SK-N-SH (cell line): Measurements from ENCODE around the gene DDX1. TPM values are rescaled to one million over a fixed set of nuclear protein-coding genes. Genes with fewer than 3 reads are reported as not detected.

Experiments used
- CTCF ChIA-PET: fragments of 300-600, 350-600 bp; formaldehyde crosslinking; extraction: SDS; loops from one replicate; lab custom pipeline; 2021; lab: Yijun Ruan, JAX
- POLR2A ChIA-PET: fragments of 350-600 bp; sonication (Branson Sonifier 250); formaldehyde crosslinking; extraction: SDS; loops from one replicate; lab custom pipeline; 2020; ENCODE audit warnings: antibody characterized with exemption, inconsistent platforms; lab: Yijun Ruan, JAX
- DNase-seq: peaks from one replicate; pipeline ENCODE4 v3.0.0; 2012
- H2AFZ ChIP-seq: fragments of 200-600 bp; sonication (generic); 2 replicates; pipeline ENCODE4 v1.8.1; 2016; ENCODE audit warnings: antibody characterized with exemption, mild to moderate bottlenecking, low read depth
- H3F3A ChIP-seq: fragments of 200-600 bp; sonication (generic); replicated peaks from 2 replicates; pipeline ENCODE3; 2016; ENCODE audit warnings: antibody characterized with exemption, mild to moderate bottlenecking; ENCODE audit not compliant: insufficient read depth
- H3K27ac ChIP-seq, 2 experiments: fragments of 200-500 bp in 1 of 2; fragments of 200-600 bp in 1 of 2; sonication (Bioruptor generic) in 1 of 2; sonication (generic), shearing (Covaris generic) in 1 of 2; 2 replicates each; pipeline versions ENCODE4 v1.5.1 to v1.6.1; 2014 to 2016; ENCODE audit warnings: low read depth in 2 of 2, inconsistent platforms in 1 of 2, low read length in 1 of 2, mild to moderate bottlenecking in 1 of 2, mixed read lengths in 1 of 2
- H3K27me3 ChIP-seq: fragments of 200-600 bp; sonication (generic), shearing (Covaris generic); 2 replicates; pipeline ENCODE4 v1.6.1; 2016; ENCODE audit warnings: mixed run types; ENCODE audit not compliant: insufficient read depth
- H3K36me3 ChIP-seq, 2 experiments: fragments of 200-500 bp in 1 of 2; fragments of 200-600 bp in 1 of 2; sonication (Bioruptor generic) in 1 of 2; sonication (generic) in 1 of 2; replicated peaks in 1 of 2; 2 replicates each; pipeline versions ENCODE3 to v1.5.1; 2014 to 2016; ENCODE audit warnings: low read length in 1 of 2, mild to moderate bottlenecking in 1 of 2; ENCODE audit not compliant: insufficient read depth in 2 of 2, control insufficient read depth in 1 of 2
- H3K4me1 ChIP-seq, 2 experiments: fragments of 200-500 bp in 1 of 2; fragments of 200-600 bp in 1 of 2; sonication (Bioruptor generic) in 1 of 2; sonication (generic), shearing (Covaris generic) in 1 of 2; 2 replicates each; pipeline versions ENCODE4 v1.5.1 to v1.6.1; 2014 to 2016; ENCODE audit warnings: low read depth in 1 of 2, low read length in 1 of 2, mixed run types in 1 of 2; ENCODE audit not compliant: insufficient read depth in 2 of 2, control insufficient read depth in 1 of 2
- H3K4me2 ChIP-seq: fragments of 200-600 bp; sonication (generic), shearing (Covaris generic); 2 replicates; pipeline ENCODE4 v1.6.1; 2017; ENCODE audit warnings: mixed run types
- H3K4me3 ChIP-seq, 2 experiments: fragments of 200-500 bp in 1 of 2; fragments of 200-600 bp in 1 of 2; sonication (Bioruptor generic) in 1 of 2; sonication (generic), shearing (Covaris generic) in 1 of 2; 2 replicates each; pipeline versions ENCODE4 v1.5.1 to v1.8.1; 2014 to 2016; ENCODE audit warnings: low read depth in 2 of 2, inconsistent platforms in 1 of 2, low read length in 1 of 2, mild to moderate bottlenecking in 1 of 2, mixed read lengths in 1 of 2, moderate library complexity in 1 of 2
- H3K79me2 ChIP-seq: fragments of 200-600 bp; sonication (generic); 2 replicates; pipeline ENCODE4 v1.8.1; 2017; ENCODE audit warnings: mild to moderate bottlenecking; ENCODE audit not compliant: insufficient read depth
- H3K9ac ChIP-seq: fragments of 200-600 bp; sonication (generic); 2 replicates; pipeline ENCODE4 v1.6.1; 2017; ENCODE audit warnings: mixed run types
- H3K9me2 ChIP-seq: fragments of 200-600 bp; sonication (generic); 2 replicates; pipeline ENCODE4 v1.6.1; 2017; ENCODE audit warnings: mixed run types
- H3K9me3 ChIP-seq: fragments of 200-600 bp; sonication (generic); 2 replicates; pipeline ENCODE4 v1.6.1; 2017; ENCODE audit warnings: mixed run types, mild to moderate bottlenecking, moderate library complexity
- H4K20me1 ChIP-seq: fragments of 200-600 bp; sonication (generic); 2 replicates; pipeline ENCODE4 v1.6.1; 2017; ENCODE audit warnings: mild to moderate bottlenecking, mixed run types; ENCODE audit not compliant: insufficient read depth
- ELF1 ChIP-seq: IDR thresholded peaks from 2 replicates; pipeline ENCODE4 v1.4.0; 2012
- EP300 ChIP-seq, 2 experiments: IDR thresholded peaks; 2 replicates each; pipeline versions ENCODE4 v1.4.0 to v1.6.1; 2012; ENCODE audit warnings: borderline replicate concordance in 1 of 2, low read depth in 1 of 2, low read length in 1 of 2
- FOSL2 ChIP-seq: IDR thresholded peaks from 2 replicates; pipeline ENCODE4 v1.4.0; 2012; ENCODE audit warnings: low read depth, mild to moderate bottlenecking, moderate library complexity, borderline replicate concordance
- GABPA ChIP-seq: IDR thresholded peaks from 2 replicates; pipeline ENCODE4 v1.4.0; 2012; ENCODE audit warnings: low read depth, mild to moderate bottlenecking
- MXI1 ChIP-seq: IDR thresholded peaks from 2 replicates; pipeline ENCODE4 v1.6.1; 2012; ENCODE audit warnings: mild to moderate bottlenecking, low read depth, low read length, improper control_type of control experiment
- NFIC ChIP-seq: IDR thresholded peaks from 2 replicates; pipeline ENCODE4 v1.4.0; 2012; ENCODE audit warnings: borderline replicate concordance
- NRF1 ChIP-seq: IDR thresholded peaks from 2 replicates; pipeline ENCODE4 v1.6.1; 2012; ENCODE audit warnings: low read depth, mild to moderate bottlenecking, low read length
- RAD21 ChIP-seq: IDR thresholded peaks from 2 replicates; pipeline ENCODE4 v1.6.1; 2012; ENCODE audit warnings: mild to moderate bottlenecking, low read length
- RFX5 ChIP-seq: IDR thresholded peaks from 2 replicates; pipeline ENCODE4 v1.6.1; 2012; ENCODE audit warnings: mild to moderate bottlenecking, improper control_type of control experiment, low read length
- RXRA ChIP-seq: IDR thresholded peaks from 2 replicates; pipeline ENCODE4 v1.4.0; 2012; ENCODE audit warnings: low read depth, mild to moderate bottlenecking, borderline replicate concordance
- TAF1 ChIP-seq: IDR thresholded peaks from 2 replicates; pipeline ENCODE4 v1.6.1; 2012; ENCODE audit warnings: low read depth, mild to moderate bottlenecking, low read length, moderate library complexity, borderline replicate concordance
- TCF12 ChIP-seq: IDR thresholded peaks from 2 replicates; pipeline ENCODE4 v1.4.0; 2012
- USF2 ChIP-seq: fragments of 150-350 bp; IDR thresholded peaks from 2 replicates; pipeline ENCODE4 v1.6.1; 2017; ENCODE audit warnings: antibody characterized with exemption, low read length, low read depth, borderline replicate concordance
- YY1 ChIP-seq: IDR thresholded peaks from 2 replicates; pipeline ENCODE4 v1.4.0; 2012; ENCODE audit warnings: low read depth, mild to moderate bottlenecking
- WGBS: methylation state at CpG from one replicate; pipeline ENCODE4 v1.1.6; 2017; ENCODE audit warnings: low lambda C conversion rate; 5-methylcytosine and 5-hydroxymethylcytosine counted together
- polyA plus RNA-seq, 3 experiments: library from polyadenylated mRNA; depleted of rRNA; stranded (reverse); fragments of >200 nt; gene quantifications; 2 replicates each; pipeline ENCODE4 v1.2.3, GENCODE V29; 2012
- TF ChIP-seq, protein P1 (sequence below): IDR thresholded peaks from 2 replicates; pipeline ENCODE4 v1.4.0; 2012; ENCODE audit warnings: low read depth, borderline replicate concordance

The DDX1 gene
- polyA plus RNA-seq, 1 of the 3 experiments (the other 2 are of a cell fraction) = 54.5 TPM

GRCh38 chr2:15628899-15629855, 37.5 kb downstream of the DDX1 start:
- Histone ChIP-seq H3K4me1 (no peaks in the 10 kb centered on the region; a peak in 1 of 4 replicates), H3K4me3 (no peak overlapping the region), H2AFZ (no peak overlapping the region), H3K36me3 (peaks cover 86 to 98% of the 10 kb centered on the region in 2 experiments), H4K20me1 (no peaks in the 10 kb centered on the region), H3K27ac (no peak overlapping the region), H3K9me3 (no peaks in the 10 kb centered on the region), H3K9ac (no peak overlapping the region), H3K79me2 (no peaks in the 10 kb centered on the region), H3K4me2 (no peak overlapping the region), H3F3A (peaks cover 5% of the 10 kb centered on the region), H3K9me2 (no peaks in the 10 kb centered on the region), H3K27me3 (no peaks in the 10 kb centered on the region)
- WGBS = 95% methylated on average over 5 of the region's 5 CpGs
- TF ChIP-seq ELF1 (no peak), GABPA (no peak), FOSL2 (no peak), RFX5 (no peak), MXI1 (no peak), TAF1 (no peak), YY1 (no peak), USF2 (no peak), RAD21 (no peak), RXRA (no peak), NFIC (no peak), TCF12 (no peak), EP300 (IDR thresholded peaks at IDR 0.05; ENCODE audit: borderline replicate concordance in 1 of 2, low read depth in 1 of 2, low read length in 1 of 2) (no peak), NRF1 (no peak)
- TF ChIP-seq, protein P1, sequence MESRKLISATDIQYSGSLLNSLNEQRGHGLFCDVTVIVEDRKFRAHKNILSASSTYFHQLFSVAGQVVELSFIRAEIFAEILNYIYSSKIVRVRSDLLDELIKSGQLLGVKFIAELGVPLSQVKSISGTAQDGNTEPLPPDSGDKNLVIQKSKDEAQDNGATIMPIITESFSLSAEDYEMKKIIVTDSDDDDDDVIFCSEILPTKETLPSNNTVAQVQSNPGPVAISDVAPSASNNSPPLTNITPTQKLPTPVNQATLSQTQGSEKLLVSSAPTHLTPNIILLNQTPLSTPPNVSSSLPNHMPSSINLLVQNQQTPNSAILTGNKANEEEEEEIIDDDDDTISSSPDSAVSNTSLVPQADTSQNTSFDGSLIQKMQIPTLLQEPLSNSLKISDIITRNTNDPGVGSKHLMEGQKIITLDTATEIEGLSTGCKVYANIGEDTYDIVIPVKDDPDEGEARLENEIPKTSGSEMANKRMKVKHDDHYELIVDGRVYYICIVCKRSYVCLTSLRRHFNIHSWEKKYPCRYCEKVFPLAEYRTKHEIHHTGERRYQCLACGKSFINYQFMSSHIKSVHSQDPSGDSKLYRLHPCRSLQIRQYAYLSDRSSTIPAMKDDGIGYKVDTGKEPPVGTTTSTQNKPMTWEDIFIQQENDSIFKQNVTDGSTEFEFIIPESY = no peak
- CTCF ChIA-PET = interaction anchor here (0.6 to 18.8 kb wide), 10 partner anchors 8 to 980 kb away, joined by 3 to 214 read pairs (median 8); partner anchors contain the start of gene MYCN
- POLR2A ChIA-PET = no interaction called here
- no peak for DNase-seq
